Measurements from ENCODE around the gene TMEM181.
A peak's percentile ranks its signal among the peaks of the same experiment; 100 is the strongest.
"Not testable (repeated sequence)": the region's sequence is repeated elsewhere in the genome, so short reads cannot be mapped to it uniquely, and the experiment has no call there.

The TMEM181 gene

DNA sequence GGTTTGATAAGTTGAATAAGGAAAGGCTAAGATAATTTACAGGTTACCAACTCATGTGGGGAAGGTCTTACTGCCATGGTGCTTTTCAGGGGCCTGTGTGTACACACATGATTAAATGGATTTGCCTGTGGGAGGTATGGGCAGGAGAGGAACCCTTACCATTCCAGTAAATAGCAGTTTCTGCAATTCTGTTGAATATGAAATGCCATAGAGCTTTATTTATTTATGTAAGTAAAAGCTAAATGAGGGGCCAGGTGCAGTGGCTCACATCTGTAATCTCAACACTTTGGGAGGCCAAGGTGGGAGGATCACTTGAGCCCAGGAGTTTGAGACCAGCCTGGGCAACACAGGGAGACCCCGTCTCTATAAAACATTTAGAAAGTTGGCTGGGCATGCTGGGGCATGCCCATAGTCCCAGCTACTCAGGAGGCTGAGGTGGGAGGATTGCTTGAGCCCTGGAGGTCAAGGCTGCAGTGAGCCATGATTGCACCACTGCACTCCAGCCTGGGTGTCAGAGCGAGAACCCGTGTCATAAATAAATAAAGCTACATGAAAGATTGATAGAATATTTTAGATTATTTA, 72.7 kb downstream of the TMEM181 start:
- peak overlapping the region; percentile 31 for H3K27ac Mint-ChIP-seq
- H3K9me3 Mint-ChIP-seq; intact Hi-C loops (cut with micrococcal nuclease); H3K27me3 Mint-ChIP-seq; H3K4me3 Mint-ChIP-seq: not testable (repeated sequence)
- peaks cover 90% of the 10 kb centered on the region for H3K36me3 Mint-ChIP-seq (ENCODE audit: low read depth)
- peaks cover 16% of the 10 kb centered on the region for H3K4me1 Mint-ChIP-seq (ENCODE audit: low read depth)

DNA sequence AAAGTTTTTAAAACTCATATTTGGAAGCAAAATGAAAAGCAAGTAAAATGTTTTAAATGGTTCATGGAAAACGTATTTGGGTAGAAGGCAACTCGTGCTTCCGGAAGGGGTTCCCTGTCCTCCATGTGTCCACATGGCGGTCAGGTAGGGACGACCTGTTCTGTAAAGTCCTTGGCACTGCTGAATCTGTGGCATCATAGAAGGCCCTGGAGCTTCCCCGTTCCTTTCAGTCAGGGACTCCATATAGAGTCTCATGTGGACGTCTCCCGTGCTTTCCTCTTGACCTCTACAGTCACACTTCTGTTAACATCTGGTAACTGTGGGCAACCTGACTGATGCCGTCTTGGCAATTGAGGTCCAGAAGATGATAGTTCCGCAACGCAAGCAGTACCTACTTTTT, 73.2 kb downstream of the TMEM181 start:
- H3K9me3 Mint-ChIP-seq: no peaks in the 10 kb centered on the region
- H3K4me1 Mint-ChIP-seq (ENCODE audit: low read depth): peaks cover 16% of the 10 kb centered on the region
- peaks cover 87% of the 10 kb centered on the region for H3K36me3 Mint-ChIP-seq (ENCODE audit: low read depth)
- intact Hi-C loops (cut with micrococcal nuclease): no loop called here
- no peak overlapping the region for H3K27ac Mint-ChIP-seq
- H3K27me3 Mint-ChIP-seq: no peaks in the 10 kb centered on the region
- H3K4me3 Mint-ChIP-seq: no peak overlapping the region

DNA sequence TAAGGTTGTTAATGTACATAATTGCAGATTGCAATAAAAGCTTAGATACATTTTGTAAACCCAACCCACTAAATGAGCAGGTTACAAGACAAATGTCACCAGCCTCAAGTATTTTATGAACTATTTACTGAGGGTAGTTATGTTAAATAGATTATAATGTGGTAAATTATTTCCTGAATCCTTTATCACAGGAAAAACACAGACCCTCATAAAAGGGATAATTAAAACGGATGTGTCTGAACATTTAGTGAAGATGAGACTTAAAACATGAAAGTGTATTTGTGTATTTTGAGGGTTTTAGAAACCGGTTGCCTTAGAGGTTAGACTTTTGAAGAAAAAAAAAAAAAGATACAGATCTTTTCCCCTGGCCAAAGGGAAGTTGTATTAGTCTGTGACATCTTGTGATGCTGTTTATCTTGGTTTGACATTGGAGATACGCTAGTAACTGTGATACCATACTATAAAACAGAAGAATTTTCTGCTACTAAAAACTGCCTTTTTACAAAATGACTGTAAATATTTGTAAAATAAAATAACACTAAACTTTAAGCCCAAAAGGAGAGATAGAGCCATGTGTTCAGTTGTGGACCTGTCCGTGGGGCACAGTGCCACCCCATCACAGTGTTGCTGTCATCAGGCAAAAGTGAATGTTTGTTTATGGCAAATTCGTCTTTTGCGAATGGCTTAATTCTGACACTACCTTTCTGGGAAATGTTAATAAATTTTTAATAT, 75.0 kb downstream of the TMEM181 start:
- Mint-ChIP-seq H3K4me1 (ENCODE audit: low read depth) (peaks cover 26% of the 10 kb centered on the region), H3K36me3 (ENCODE audit: low read depth) (peaks cover 75% of the 10 kb centered on the region), H3K27me3 (no peaks in the 10 kb centered on the region), H3K4me3 (no peak overlapping the region), H3K27ac (no peak overlapping the region), H3K9me3 (no peaks in the 10 kb centered on the region)
- intact Hi-C loops (cut with micrococcal nuclease): no loop called here

DNA sequence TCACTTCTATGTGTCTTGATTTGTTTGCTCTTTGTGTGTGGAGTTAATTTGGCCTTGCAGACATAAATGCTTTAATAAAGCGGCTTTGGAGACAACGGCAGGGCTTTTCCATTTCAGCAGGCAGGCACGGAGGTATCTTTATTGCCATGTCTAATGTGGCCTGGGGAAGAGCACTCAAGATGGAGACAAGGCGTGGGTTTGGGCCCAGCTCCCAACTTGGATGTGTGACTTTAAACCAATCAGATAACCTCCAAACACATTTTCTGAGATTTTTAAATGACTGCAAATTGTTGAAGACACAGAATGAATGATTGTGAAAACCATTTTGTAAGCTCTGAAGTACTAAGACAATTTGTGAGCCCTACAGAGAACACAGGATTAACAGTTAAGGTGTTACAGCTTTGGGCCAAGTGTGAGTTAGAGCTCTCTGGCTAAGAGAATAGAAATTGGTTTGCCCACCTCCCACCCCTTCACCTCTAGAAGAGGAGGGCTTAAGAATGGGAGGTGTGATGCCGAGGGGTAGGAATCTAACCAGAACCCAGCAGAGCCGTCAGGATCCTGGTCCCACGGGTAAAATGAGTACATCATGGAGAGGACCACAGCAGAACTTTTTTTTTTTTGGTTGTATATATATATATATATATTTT, 75.7 kb downstream of the TMEM181 start:
- no peak overlapping the region for H3K27ac Mint-ChIP-seq
- H3K36me3 Mint-ChIP-seq (ENCODE audit: low read depth): peaks cover 75% of the 10 kb centered on the region
- intact Hi-C loops (cut with micrococcal nuclease): no loop called here
- H3K27me3 Mint-ChIP-seq: no peaks in the 10 kb centered on the region
- peaks cover 33% of the 10 kb centered on the region for H3K4me1 Mint-ChIP-seq (ENCODE audit: low read depth)
- no peaks in the 10 kb centered on the region for H3K9me3 Mint-ChIP-seq
- no peak overlapping the region for H3K4me3 Mint-ChIP-seq

DNA sequence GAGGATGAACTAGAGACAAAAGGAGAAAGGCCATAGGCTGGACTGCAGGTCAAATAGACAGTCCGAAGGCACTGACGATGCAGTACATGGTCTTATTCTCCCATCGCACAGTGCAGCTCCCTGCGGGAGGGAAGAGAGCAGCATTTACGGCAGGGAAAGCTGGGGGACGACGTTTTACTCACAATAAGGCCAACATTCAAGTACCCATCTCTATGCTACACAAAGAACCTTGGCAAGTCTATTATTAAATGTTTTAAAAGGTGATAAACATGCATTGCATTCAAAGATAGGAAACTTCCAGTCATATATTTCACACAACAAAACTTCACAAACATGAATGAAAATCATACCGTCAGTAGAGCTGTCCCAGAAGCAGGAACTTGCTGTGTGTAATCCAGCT, 76.9 kb downstream of the TMEM181 start:
- Mint-ChIP-seq H3K4me1 (ENCODE audit: low read depth) (peaks cover 30% of the 10 kb centered on the region), H3K27ac (no peak overlapping the region), H3K27me3 (no peaks in the 10 kb centered on the region), H3K36me3 (ENCODE audit: low read depth) (peaks cover 68% of the 10 kb centered on the region), H3K4me3 (no peak overlapping the region), H3K9me3 (no peaks in the 10 kb centered on the region)
- intact Hi-C loops (cut with micrococcal nuclease): no loop called here

DNA sequence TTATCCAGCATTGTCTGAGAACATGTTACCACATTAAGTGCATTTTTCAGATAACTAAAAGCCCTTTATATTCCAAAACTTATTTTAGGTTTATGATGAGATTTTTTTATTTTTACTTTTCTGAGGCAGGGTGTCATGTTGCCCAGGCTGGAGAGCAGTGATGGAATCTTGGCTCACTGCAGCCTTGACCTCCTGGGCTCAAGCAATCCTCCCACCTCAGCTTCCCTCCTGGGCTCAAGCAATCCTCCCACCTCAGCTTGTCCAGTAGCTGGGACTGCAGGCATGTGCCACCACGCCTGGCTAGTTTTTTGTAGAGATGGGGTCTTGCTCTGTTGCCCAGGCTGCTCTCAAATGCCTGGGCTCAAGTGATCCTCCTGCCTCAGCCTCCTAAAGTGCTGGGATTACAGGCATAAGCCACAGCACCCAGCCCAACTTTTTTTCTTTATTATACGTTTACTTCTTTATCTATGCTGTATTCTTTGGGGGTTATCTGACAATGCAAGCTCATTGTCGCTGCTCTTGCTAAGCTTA, 78.5 kb downstream of the TMEM181 start:
- H3K4me3 Mint-ChIP-seq: no peak overlapping the region
- peaks cover 38% of the 10 kb centered on the region for H3K4me1 Mint-ChIP-seq (ENCODE audit: low read depth)
- no peak overlapping the region for H3K27ac Mint-ChIP-seq
- no peaks in the 10 kb centered on the region for H3K27me3 Mint-ChIP-seq
- H3K36me3 Mint-ChIP-seq (ENCODE audit: low read depth): peaks cover 62% of the 10 kb centered on the region
- intact Hi-C loops (cut with micrococcal nuclease): no loop called here
- no peaks in the 10 kb centered on the region for H3K9me3 Mint-ChIP-seq

DNA sequence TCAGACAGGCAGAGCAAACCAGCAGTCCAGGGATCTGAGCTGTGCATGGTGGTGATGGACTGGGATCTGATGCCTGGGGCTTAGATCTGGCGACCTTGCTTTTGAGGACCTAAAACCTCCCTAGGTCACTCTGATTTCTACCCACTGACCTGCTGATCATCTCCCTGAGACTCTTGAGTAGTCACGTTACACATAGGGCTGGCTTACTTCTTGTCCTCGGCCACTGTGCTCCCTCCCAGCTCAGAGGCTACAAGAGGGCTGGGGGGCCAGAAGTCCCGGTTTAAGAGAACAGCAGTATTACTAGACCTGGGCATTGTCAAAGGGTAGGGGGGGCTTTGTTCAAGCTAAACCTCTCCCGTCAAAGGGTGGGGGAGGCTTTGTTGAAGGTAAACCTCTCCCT, 79.2 kb downstream of the TMEM181 start:
- Mint-ChIP-seq H3K27ac (no peak overlapping the region), H3K36me3 (ENCODE audit: low read depth) (peaks cover 61% of the 10 kb centered on the region), H3K27me3 (no peaks in the 10 kb centered on the region), H3K9me3 (no peaks in the 10 kb centered on the region), H3K4me3 (no peak overlapping the region), H3K4me1 (ENCODE audit: low read depth) (peaks cover 38% of the 10 kb centered on the region)
- intact Hi-C loops (cut with micrococcal nuclease): no loop called here

DNA sequence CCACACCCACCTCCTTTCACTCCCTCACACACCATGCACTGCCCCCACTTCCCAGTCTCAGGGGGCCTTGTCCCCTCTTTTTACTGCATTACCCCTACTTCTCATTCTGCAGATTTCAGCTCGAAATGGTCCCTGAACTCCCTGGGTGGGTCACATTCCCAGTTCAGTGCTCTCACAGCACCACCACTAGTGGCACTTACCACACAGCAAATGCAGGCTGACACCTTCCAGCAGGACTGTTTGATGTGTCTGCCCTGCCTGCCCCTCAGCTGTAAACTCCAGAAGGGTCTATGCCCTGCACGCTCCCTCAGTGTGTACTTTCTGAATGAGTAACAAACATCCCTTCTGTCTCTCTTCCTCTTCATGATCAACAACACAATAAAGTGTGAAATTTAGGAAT, 80.6 kb downstream of the TMEM181 start:
- H3K27me3 Mint-ChIP-seq: no peaks in the 10 kb centered on the region
- H3K4me1 Mint-ChIP-seq (ENCODE audit: low read depth): peaks cover 41% of the 10 kb centered on the region
- peaks cover 57% of the 10 kb centered on the region for H3K36me3 Mint-ChIP-seq (ENCODE audit: low read depth)
- intact Hi-C loops (cut with micrococcal nuclease): no loop called here
- no peak overlapping the region for H3K27ac Mint-ChIP-seq
- no peaks in the 10 kb centered on the region for H3K9me3 Mint-ChIP-seq
- no peak overlapping the region for H3K4me3 Mint-ChIP-seq

DNA sequence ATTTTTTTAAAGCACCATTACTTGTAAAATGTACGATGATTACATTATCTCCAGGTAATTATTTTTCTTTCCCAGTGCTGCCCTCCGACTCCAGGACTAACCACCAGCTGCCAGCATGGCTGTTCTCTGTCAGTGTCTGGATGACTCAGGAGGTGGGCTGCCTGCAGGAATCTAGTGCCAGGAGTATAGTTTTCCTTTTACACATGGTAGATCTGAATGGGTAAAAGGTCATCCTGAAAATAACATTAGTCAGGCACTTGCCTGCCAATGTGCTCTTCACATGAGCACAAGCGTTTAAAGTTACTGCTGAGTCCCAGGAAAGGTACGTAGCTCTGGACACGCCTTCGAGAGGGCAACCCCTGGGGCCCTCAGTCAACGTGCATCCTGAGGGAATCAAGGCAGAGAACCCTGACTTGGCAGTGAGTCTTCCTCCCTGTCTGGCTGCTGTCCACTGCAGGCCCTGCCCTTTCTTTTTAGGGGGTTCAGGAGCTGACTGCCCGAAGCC, 82.3 kb downstream of the TMEM181 start:
- Mint-ChIP-seq H3K4me1 (ENCODE audit: low read depth) (peaks cover 46% of the 10 kb centered on the region), H3K27ac (no peak overlapping the region), H3K4me3 (no peak overlapping the region), H3K9me3 (no peaks in the 10 kb centered on the region), H3K27me3 (no peaks in the 10 kb centered on the region), H3K36me3 (ENCODE audit: low read depth) (peaks cover 41% of the 10 kb centered on the region)
- intact Hi-C loops (cut with micrococcal nuclease): no loop called here

DNA sequence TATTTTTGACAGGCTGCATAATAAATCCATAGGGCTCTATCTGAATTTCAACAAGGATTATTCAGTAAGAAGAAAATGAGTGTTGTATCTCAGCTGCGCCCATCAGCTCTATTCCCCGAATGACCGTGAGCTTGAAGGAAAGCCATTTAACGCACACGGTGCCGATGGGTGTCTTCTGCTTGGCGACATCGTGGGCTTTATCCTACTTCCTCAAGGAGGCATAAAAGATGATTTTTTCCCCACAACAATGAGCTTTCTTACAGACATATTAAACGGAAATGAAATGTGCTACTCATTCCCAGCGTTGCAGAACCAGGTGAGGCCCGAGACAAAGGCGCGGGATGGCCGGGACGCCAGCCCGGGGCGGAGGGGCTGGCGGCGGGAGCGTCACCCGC, 83.9 kb downstream of the TMEM181 start:
- H3K9me3 Mint-ChIP-seq: no peaks in the 10 kb centered on the region
- peak overlapping the region; percentile 93 for H3K4me3 Mint-ChIP-seq
- intact Hi-C loops (cut with micrococcal nuclease): loop anchor here (1.0 kb wide), 1 partner anchor 23 kb away; no protein-coding TSS in a partner anchor
- H3K27me3 Mint-ChIP-seq: no peaks in the 10 kb centered on the region
- H3K4me1 Mint-ChIP-seq (ENCODE audit: low read depth): peaks cover 48% of the 10 kb centered on the region
- H3K36me3 Mint-ChIP-seq (ENCODE audit: low read depth): peaks cover 35% of the 10 kb centered on the region
- H3K27ac Mint-ChIP-seq: peak overlapping the region; percentile 93

DNA sequence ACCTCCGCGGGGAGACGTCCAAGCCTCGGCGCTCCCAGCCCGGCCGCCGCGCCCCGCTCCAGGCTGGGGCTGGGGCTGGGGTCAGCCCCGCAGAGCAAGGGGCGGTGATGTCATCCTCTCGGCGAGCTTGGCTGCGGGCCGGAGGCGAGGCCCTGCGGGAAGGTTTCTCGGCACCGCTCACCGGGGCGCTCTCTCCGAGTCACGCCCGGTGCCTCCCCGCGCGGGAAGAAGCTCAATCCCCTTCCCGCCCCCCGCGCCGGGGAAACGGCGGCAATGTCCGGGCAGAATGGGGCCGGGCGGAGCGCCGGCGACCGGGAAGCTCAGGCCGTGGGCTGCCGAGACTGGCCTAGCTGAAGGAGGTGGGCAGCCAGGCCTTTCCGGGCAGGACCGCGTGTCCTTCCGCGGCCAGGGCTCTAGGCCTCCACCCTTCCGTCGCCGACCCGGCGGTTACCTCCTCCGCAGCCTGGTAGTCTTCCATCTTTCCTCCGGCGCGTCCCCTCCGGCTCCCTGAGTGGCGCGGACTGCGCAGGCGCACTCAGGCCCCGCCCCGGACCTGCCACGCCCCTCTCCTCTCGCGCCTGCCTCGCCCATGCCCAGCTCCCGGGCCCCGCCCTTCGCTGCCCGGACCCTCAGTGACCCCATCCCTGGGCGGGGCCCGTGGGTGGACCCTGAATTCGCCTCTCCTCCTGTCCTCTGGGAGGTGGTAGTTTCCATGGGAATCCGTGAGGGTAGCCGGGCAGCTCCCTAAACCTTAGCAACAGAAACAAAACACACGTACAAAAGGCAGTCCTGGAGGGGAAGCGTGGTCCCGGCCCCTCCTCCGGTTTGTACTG, 84.6 kb downstream of the TMEM181 start, which contains the start of gene DYNLT1:
Gene DYNLT1 (minus strand): TSS at position 513 of the 833 bp plus-strand sequence. CDS start 35 bp downstream, at position 478.
- Mint-ChIP-seq H3K4me1 (ENCODE audit: low read depth) (peaks cover 50% of the 10 kb centered on the region), H3K9me3 (no peaks in the 10 kb centered on the region), H3K36me3 (ENCODE audit: low read depth) (peaks cover 34% of the 10 kb centered on the region), H3K27ac (peak within 1 kb of the TSS; percentile 93), H3K27me3 (no peaks in the 10 kb centered on the region), H3K4me3 (peak within 1 kb of the TSS; percentile 93)
- intact Hi-C loops (cut with micrococcal nuclease): loop anchor here (1.0 to 5.0 kb wide), 2 partner anchors 23 to 43 kb away; no protein-coding TSS in a partner anchor

DNA sequence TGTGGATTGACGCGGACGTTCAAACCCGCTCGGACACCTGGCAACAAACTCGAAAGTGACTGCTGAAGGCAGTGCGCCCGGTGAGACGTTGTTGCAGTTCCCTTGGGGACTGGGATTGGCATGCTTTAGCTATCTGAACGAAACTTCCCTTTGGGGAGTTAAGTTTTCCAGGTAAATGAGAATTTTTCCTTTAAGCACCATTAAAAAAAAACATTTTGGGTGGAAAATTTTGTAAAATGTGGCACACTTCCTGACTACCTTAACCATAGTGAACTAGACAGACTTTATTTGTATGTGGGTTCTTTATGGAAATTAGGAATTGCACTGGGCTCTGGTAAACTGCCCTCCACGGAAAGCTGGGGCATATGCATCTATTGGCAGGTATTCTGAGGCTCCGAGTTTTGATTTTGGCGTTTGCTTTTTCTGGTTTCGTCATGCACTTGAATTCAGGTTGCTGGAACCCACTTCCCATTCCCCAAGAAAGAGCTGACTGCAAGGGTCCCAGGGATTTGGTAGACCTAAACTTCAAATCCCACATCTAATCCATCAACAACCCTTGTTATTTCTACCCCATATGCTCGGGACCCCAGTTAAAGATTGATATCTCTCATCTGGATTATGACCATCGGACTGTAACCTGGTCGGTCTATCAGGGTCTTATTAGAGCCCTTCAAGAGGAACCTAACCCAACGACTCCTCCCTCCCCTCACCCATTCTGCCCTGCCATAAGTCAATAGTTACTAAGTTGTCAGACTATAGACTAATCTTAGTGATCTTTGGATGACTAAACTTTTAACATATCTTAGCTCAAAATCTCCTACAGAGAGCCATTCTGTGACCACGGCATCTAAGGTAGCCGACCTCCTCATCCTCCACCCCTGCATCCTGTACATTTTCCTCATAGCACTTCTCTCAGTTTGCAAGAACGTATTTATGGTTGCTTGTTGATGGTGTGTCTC, 85.5 kb downstream of the TMEM181 start:
- Mint-ChIP-seq H3K9me3 (no peaks in the 10 kb centered on the region), H3K27me3 (no peaks in the 10 kb centered on the region), H3K36me3 (ENCODE audit: low read depth) (peaks cover 25% of the 10 kb centered on the region), H3K27ac (peak overlapping the region; percentile 93), H3K4me3 (peak overlapping the region; percentile 93), H3K4me1 (ENCODE audit: low read depth) (peaks cover 49% of the 10 kb centered on the region)
- intact Hi-C loops (cut with micrococcal nuclease): loop anchor here (5.0 kb wide), 1 partner anchor 42 kb away; no protein-coding TSS in a partner anchor

Measured in dendritic cell treated with granulocyte-macrophage colony-stimulating factor and Interleukin-4, amounts not matched to agents 40 ng/mL and 50 ng/mL, for 4 days (primary cell).